BLaER1 (cell line): Measurements from ENCODE around the gene RGP1.

Source experiments
- H3K27ac ChIP-seq: shearing (Covaris generic); formaldehyde crosslinking; 2 replicates; pipeline ENCODE4 v1.8.1; 2022
- H3K27me3 ChIP-seq: shearing (Covaris generic); formaldehyde crosslinking; 2 replicates; pipeline ENCODE4 v1.8.1; 2022
- H3K36me3 ChIP-seq: shearing (Covaris generic); formaldehyde crosslinking; 2 replicates; pipeline ENCODE4 v1.8.1; 2022
- H3K4me1 ChIP-seq: shearing (Covaris generic); formaldehyde crosslinking; 2 replicates; pipeline ENCODE4 v1.8.1; 2022
- H3K4me2 ChIP-seq: shearing (Covaris generic); formaldehyde crosslinking; 2 replicates; pipeline ENCODE4 v1.8.1; 2022
- H3K4me3 ChIP-seq: shearing (Covaris generic); formaldehyde crosslinking; 2 replicates; pipeline ENCODE4 v1.8.1; 2022
- H3K9ac ChIP-seq: shearing (Covaris generic); formaldehyde crosslinking; 2 replicates; pipeline ENCODE4 v1.8.1; 2022
- H3K9me3 ChIP-seq: shearing (Covaris generic); formaldehyde crosslinking; 2 replicates; pipeline ENCODE4 v1.8.1; 2022
- H4K20me1 ChIP-seq: shearing (Covaris generic); formaldehyde crosslinking; 2 replicates; pipeline ENCODE4 v1.8.1; 2022
- Cebpa-rat ChIP-seq: shearing (Covaris generic); IDR thresholded peaks from 2 replicates; pipeline ENCODE4 v1.8.1; 2022

RGP1 gene

DNA sequence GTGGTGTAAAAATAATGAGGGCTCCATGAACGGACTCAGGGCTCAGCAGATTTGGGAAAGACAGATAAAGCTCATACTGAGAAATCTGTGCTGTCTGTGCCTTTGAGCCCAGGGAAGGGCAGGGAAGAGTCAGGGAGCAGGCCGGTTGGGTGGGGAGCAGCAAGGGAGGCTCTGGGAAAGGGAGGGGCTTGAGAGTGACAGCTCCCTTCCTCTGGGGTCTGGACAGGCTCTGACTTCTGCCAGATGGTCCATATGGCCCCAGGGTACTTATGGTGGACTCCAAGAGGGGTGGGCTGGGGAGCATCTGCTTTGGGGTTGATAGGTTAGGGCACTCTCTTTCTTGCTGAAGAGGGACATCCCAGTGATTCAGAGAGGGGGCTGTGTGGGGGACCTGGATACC, 44.4 kb downstream of the RGP1 start:
- peaks cover 8% of the 10 kb centered on the region; the same call in 1 of the 2 replicates for H3K4me1 ChIP-seq
- no peak for TF ChIP-seq Cebpa-rat
- no peak overlapping the region for H3K4me2 ChIP-seq
- no peak overlapping the region for H3K27ac ChIP-seq
- H4K20me1 ChIP-seq, result no peaks in the 10 kb centered on the region
- H3K27me3 ChIP-seq, result peaks cover 17% of the 10 kb centered on the region
- no peak overlapping the region for H3K9ac ChIP-seq
- no peaks in the 10 kb centered on the region for H3K9me3 ChIP-seq
- no peaks in the 10 kb centered on the region for H3K36me3 ChIP-seq
- no peak overlapping the region for H3K4me3 ChIP-seq

DNA sequence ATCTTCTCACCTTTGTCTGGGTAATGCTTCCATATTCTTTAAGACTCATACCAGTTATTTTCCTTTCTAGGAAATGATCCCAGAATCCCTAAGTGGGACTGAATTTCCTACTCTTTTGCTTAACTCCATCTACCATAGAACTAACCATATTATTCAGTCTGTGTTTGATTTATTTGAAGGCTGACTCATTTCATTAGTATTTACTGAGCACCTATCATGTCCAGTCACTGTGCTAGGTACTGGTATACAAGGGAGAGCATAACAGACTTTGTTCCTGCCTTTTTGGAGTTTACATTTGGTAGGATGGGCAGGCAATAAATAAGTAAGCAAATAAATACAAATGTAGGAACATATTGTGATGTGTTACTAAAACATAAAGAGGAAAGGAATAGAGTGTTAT, 46.6 kb downstream of the RGP1 start:
- Histone ChIP-seq H3K4me1 (peaks cover 4% of the 10 kb centered on the region; the same call in 1 of the 2 replicates), H3K9ac (no peak overlapping the region), H3K27me3 (peaks cover 13% of the 10 kb centered on the region), H3K4me2 (no peak overlapping the region), H3K4me3 (no peak overlapping the region), H4K20me1 (no peaks in the 10 kb centered on the region), H3K27ac (no peak overlapping the region), H3K9me3 (no peaks in the 10 kb centered on the region), H3K36me3 (peaks cover 3% of the 10 kb centered on the region; the same call in 1 of the 2 replicates)
- TF ChIP-seq Cebpa-rat, result no peak

DNA sequence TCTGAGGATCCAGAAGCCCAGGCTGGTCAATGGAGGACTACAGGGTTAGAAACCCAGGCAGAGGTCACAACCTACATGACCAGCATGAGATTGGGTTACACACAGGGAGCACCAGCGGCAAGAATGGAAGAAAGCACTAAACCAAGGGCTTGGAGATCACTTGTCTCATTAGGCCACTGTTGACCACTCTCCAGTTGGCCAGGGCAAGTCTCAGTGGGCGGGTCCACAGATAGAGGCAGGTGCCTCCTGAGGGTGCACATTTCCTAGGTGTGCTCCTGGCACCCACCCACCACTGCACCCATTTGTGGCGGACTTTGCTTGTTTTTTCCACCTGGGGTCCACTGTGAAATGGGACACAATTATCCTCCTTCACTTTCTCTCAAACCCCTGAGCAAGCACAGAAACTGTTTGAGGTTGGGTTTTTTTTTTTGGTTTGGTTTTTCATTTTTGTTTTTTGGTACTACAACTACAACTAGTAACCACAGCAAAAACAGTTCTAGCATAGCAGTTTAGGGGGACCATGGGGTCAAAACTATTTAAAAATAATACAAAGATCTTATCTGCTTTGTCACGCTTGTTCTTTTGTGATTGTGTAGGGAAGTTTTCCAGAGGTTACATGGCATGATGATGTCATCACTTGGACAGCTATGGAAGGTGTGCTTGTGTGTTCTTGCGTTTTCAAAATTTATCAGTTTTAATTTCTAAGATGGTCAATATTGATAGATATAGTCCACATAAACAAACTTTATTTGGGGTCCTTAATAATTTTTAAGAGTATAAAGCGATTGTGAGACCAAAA, 48.4 kb downstream of the RGP1 start:
- no peak for TF ChIP-seq Cebpa-rat
- Histone ChIP-seq H4K20me1 (no peaks in the 10 kb centered on the region), H3K4me3 (no peak overlapping the region), H3K27me3 (peaks cover under 1% of the 10 kb centered on the region; the same call in 1 of the 2 replicates), H3K9ac (no peak overlapping the region), H3K36me3 (peaks cover 3% of the 10 kb centered on the region; the same call in 1 of the 2 replicates), H3K4me1 (no peaks in the 10 kb centered on the region), H3K4me2 (no peak overlapping the region), H3K27ac (no peak overlapping the region), H3K9me3 (no peaks in the 10 kb centered on the region)

DNA sequence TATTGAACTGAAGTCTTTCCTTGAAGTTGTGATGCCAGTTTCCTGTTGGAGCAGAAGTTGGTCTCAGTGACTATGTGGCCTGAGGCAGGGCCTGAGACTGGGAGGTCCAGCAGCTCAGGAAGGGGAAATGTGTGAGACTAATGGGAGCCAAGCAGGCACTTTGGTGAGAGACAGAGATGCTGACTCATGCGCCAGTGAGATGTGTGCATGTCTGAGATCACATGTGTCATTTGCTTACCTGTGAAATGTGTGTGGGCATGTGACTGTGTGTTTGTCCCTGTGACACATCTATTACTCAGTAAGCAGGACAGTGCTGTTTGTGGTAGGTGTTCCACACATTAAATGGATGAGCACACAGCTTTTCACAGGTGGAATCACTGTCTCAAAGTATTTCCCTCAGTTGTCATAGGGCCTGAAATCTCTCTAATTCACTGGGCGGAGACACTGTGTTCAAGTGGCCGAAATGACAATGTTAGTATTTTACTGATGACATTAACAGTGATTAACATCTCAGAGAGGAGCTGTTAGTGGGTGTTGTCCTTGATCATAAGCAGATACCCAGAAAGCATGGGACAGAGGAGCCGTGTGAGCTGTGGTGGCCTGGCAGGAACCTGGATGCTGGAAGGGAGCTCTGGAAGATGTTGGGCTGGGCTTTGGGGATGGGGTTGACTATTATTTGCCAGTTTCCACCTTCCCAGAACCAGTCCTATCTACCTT, 49.7 kb downstream of the RGP1 start:
- Histone ChIP-seq H3K9ac (no peak overlapping the region), H3K4me1 (no peaks in the 10 kb centered on the region), H3K4me3 (no peak overlapping the region), H3K9me3 (no peaks in the 10 kb centered on the region), H4K20me1 (no peaks in the 10 kb centered on the region), H3K27ac (no peak overlapping the region), H3K36me3 (peaks cover 3% of the 10 kb centered on the region; the same call in 1 of the 2 replicates), H3K27me3 (no peaks in the 10 kb centered on the region), H3K4me2 (no peak overlapping the region)
- no peak for TF ChIP-seq Cebpa-rat

DNA sequence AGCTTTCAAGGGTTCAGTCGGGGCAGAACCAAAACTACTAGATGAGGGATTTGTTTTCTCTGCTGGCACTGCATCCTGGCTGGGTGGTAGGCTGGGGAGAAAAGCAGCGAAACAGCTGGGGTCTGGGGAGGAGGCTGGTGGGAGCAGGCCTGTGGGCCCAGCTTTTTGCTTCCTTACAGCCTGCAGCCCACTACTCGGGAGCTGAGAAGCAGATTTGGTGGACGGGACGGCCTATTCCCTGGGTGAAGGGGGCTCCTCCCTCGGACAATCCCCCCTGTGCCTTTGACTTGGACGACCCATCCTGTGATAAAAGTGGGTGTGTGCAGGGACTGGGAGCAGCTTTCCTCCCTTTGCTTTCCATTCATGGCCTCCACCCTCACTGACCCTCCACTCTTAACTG, 51.4 kb downstream of the RGP1 start:
- Histone ChIP-seq H3K27me3 (peaks cover 3% of the 10 kb centered on the region; the same call in 1 of the 2 replicates), H4K20me1 (no peaks in the 10 kb centered on the region), H3K4me1 (no peaks in the 10 kb centered on the region), H3K27ac (no peak overlapping the region), H3K4me3 (no peak overlapping the region), H3K4me2 (no peak overlapping the region), H3K9ac (no peak overlapping the region), H3K9me3 (no peaks in the 10 kb centered on the region), H3K36me3 (peaks cover 4% of the 10 kb centered on the region; the same call in 1 of the 2 replicates)
- TF ChIP-seq Cebpa-rat, result no peak

DNA sequence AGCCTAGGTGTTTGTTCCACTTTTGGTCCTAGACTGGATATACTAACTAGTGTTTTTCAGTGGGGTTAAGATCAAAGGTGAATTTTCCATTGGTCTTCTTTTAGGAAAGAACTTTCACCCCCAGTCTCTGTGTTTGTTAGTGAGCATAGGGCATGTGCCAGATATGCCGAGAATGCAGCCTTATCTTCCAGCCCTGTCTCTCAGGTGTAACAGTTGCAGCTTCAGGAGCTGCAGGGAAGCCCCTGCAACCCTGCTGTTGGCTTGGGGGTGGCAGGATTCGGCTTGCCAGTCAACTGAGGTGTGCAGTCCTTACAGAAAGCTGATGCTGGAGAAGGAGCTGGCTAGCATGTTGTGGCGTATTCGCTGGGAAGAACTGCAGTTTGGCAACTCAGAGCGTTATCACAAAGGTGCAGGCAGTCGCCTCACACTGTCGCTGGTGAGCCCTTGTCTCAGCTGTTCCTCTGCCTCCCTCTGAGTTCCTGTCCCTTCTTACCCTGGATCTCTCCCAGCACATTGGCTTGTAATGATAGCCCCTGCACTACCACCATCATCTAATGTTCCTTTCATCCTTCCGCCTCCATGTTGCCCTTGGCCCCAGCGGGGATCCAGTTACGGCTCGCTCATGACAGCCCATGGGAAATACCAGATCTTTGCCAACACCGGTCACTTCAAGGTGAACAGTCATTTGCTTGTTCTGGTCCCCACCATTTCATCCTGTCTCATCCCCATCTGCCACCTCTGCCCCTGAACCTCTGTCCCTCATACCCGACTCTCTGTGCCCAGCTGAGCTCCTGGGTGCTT, 52.4 kb downstream of the RGP1 start:
- Histone ChIP-seq H3K4me1 (no peaks in the 10 kb centered on the region), H4K20me1 (no peaks in the 10 kb centered on the region), H3K9me3 (no peaks in the 10 kb centered on the region), H3K4me3 (no peak overlapping the region), H3K36me3 (peaks cover 11% of the 10 kb centered on the region; the same call in 1 of the 2 replicates), H3K27ac (no peak overlapping the region), H3K9ac (no peak overlapping the region), H3K27me3 (peaks cover 3% of the 10 kb centered on the region; the same call in 1 of the 2 replicates), H3K4me2 (no peak overlapping the region)
- no peak for TF ChIP-seq Cebpa-rat

DNA sequence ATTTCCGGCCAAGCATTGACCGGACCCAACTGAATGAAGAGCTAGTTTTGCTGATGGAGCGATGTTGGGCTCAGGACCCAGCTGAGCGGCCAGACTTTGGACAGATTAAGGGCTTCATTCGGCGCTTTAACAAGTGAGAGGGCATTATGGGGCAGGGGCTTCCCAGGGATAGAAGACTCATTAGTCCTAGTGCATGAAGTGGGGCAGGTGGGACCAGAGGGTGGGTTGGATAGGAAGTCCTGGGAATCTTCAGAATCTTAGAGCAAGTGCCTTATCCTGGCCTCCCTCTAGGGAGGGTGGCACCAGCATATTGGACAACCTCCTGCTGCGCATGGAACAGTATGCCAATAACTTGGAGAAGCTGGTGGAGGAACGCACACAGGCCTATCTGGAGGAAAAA, 57.0 kb downstream of the RGP1 start:
- peaks cover 13% of the 10 kb centered on the region; the same call in 1 of the 2 replicates for H3K36me3 ChIP-seq
- no peak overlapping the region for H3K4me2 ChIP-seq
- H3K4me3 ChIP-seq, result no peak overlapping the region
- no peaks in the 10 kb centered on the region for H4K20me1 ChIP-seq
- TF ChIP-seq Cebpa-rat, result no peak
- H3K4me1 ChIP-seq, result peaks cover 2% of the 10 kb centered on the region; the same call in 1 of the 2 replicates
- no peak overlapping the region for H3K27ac ChIP-seq
- H3K9ac ChIP-seq, result no peak overlapping the region
- no peaks in the 10 kb centered on the region for H3K9me3 ChIP-seq
- H3K27me3 ChIP-seq, result peaks cover 3% of the 10 kb centered on the region; the same call in 1 of the 2 replicates
